Activated effector memory CD4-positive, alpha-beta T cell treated with Interleukin-2 at 50 U/mL for 16 hours (primary cell): ENCODE results near the gene PLPP4.

ENCODE experiments used
- DNase-seq: peaks from one replicate; pipeline ENCODE4 v3.0.0-alpha.2; 2020

The PLPP4 gene

DNA sequence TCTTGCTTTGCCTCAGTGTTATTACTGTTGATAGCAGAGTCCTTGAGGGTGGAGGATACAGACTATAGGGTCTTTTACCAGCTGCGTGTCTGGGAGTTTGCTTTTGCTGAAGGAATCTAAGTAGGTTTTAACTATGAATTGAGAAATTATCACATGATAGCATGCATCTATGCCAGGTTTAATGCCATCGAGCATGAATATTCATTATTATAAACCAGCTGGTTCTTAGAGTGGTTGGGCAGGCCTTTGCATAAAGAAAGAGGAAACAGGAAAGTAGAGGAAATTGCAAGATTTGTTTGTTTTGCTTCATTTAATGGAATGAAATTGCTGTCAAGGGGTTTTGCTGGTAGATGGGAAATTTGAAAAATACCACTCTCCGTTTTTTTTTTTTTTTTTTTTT is 70.7 kb downstream of the PLPP4 start:
- DNase-seq: no peak

DNA sequence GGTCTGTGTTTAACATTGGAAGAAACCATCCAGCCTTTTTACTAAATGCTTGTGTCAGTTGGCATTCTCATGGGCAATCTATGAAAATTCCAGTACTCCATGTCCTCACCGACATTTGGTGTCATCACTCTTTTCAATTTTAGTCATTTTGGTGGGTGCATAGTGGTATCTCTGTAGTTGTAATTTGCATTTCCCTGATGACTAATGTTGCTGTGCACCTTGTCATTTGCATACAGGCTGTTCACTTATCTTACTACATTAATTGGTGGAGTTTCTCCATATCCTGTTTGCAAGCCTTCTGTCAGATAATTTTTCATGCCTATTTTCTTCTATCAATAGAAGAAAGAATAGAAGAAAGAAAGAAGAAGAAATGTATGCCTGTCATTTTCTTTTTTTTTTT is 73.7 kb downstream of the PLPP4 start:
- DNase-seq: no peak

DNA sequence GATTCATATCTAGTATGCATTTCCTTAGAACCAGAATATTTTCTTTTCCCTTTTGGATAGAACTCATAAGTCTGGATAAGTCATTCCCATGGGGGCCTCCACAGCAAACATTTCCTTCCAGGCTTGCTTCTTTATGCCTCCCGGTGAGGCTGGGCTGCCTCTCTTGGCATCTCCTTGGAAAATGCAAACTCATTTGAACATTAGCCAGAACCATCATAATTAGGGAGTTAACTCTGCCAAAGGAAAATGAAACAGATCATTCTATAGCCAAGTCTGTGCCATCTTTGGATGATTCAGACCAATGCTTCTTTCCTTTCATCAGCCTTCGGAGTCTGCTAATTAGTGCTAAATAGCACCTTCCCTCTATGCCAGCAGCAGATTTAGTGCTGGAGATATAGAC is 81.1 kb downstream of the PLPP4 start:
- no peak for DNase-seq

DNA sequence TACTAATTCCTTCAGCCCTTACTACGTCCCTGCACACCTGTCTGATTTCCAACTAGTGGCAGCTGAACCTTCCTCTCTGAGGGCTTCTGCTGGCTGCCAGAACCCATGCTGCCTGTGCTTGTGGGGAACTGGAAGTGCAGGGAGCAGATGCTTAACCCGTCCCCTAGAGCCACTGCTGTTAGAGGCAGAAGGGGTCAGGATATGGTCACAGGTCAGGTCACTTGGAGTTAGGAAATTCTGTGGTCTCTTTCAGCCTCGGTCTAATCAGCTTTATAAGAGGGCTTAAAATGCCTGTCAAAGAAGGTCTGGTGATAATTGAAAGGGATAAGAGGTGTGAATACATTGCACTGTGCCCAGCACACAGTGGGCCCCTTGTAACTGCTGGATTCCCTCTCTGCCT is 82.0 kb downstream of the PLPP4 start:
- no peak for DNase-seq

DNA sequence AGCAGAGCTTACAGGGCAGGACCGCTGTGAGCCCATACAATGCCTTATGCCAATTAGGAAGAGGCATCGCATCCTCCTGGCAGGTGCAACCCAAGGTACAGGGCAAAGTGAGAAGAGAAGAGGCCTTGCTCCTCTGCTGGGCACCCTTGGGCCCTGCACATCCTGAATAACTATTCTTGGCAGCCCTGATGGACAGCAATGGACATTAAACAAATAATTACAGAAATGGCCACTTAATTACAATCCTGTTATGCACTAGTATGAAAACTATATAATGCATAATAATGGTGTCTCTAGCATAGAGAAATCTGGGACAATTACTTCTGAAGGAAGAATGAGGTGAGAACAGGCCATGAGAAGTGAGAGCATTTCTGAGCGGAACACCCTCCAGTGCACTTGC is 83.5 kb downstream of the PLPP4 start:
- DNase-seq: no peak

DNA sequence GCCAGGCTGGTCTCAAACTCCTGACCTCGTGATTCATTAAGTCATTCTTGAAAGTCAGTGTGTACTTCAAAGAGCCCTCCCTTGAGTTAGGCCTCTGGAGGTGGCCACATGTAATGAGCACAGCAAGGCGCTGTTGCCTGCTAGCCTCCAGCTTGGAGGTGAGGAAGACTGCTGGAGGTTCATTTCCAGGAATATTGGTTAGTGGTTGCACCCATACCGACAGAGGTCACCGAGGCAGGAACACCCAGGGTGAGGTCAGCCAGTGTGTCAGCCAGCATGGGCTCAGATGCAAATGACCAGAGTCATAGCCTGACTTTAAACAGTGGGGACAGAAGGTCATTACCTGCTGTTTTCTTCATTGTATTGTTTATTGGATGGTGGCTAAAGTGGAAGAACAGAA is 85.0 kb downstream of the PLPP4 start:
- no peak for DNase-seq

DNA sequence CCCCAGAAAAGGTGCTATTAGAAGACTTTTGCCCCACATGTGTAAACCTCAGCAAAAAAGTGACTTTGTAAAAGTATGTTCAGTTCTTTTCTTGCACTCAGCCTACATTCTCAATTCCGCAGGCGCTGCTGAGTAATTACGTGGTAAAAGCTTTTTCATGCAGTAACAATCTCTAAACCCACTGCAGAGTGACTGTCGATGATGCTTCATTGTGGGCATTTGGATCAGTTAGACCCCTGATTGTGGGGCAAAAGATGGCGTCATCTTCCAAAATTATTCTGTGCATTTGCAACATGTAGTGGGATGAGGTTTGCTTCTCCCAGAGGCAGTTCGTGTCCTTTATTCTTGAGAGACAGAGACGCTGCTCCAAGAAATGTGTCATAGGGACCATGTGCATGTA is 85.6 kb downstream of the PLPP4 start:
- DNase-seq: no peak

DNA sequence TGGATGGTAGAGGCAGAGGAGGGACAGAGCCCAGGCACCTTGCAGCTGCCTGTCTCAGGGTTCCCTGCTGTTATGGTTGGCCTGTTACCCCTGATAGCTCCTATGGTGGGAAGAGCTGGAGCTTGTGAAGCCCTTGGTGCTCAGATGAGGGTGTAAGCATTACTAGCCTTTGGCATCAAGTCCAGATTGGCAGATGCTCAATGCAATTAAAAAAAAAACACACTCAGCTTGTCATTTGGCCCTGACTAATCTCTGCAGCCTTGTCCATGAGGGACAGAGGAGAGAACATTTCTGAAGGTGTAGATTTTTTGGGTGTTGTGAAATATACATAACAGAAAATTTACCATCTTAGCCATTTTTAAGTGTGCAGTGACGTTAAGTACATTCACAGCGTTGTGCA is 86.3 kb downstream of the PLPP4 start:
- no peak for DNase-seq

DNA sequence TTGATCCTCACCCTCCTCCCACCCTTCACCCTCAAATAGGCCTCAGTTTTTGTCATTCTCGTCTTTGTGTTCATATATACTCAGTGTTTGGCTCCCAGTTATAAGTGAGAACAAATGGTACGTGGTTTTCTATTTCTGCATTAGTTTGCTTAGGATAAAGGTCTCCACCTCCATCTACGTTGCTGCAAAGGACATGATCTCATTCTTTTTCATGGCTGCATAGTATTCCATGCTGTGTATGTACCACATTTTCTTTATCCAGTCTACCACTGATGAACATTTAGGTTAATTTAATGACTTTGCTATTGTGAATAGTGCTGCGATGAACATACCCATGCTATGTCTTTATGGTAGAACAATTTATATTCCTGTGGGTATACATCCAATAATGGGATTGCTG is 91.2 kb downstream of the PLPP4 start:
- no peak for DNase-seq

DNA sequence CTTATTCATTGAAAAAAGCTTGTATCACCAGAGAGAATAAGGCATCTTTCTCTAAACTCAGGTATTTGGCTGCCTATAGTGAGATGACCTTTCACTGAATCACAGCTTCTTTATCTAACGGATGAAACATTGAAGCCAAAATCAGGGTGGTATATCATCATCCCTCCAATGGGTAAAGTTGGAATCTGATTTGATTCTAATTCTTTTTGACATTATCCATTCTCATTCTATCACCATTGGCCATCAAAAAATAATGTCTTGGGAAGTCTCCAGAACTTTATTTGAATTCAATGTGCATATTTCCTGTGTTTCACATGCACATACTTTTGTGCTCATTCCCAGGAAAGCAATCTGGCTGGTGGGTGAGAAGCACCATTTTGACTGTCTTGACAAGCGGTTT is 95.2 kb downstream of the PLPP4 start:
- DNase-seq: no peak

DNA sequence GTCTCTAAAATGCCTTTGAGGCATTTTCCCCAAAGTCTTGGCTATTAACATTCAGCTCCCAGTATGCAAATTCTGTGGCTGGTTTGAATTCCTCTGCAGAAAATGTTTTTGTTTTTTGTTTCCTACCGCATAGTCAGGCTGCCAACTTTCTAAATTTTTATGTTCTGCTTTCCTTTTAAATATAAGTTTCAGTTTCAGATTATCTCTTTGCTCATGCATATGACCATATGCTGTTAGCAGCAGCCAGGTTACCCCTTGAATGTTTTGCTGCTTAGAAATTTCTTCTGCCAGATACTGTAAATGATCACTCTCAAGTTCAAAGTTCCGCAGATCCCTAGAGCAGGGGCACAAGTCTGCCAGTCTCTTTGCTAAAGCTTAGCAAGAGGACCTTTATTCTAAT is 96.9 kb downstream of the PLPP4 start:
- DNase-seq: no peak

DNA sequence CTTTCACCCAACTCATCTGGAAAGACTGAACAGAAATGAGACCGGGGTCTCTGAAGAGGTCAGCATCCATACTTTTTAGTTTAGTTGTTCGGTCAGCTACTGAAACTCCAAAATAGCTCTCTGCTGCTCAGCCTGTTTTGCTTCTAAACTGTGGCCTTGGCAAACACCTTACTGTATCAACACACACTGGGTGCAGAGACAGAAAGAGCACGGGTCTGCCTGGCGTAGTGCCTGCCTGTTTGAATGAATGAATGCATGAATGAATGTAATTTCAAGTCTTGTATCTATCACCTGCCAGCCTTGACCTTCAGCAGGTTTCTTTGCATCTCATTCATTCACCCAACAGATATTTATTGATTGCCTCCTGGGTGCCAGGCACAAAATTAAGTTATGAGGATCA is 98.4 kb downstream of the PLPP4 start:
- no peak for DNase-seq

DNA sequence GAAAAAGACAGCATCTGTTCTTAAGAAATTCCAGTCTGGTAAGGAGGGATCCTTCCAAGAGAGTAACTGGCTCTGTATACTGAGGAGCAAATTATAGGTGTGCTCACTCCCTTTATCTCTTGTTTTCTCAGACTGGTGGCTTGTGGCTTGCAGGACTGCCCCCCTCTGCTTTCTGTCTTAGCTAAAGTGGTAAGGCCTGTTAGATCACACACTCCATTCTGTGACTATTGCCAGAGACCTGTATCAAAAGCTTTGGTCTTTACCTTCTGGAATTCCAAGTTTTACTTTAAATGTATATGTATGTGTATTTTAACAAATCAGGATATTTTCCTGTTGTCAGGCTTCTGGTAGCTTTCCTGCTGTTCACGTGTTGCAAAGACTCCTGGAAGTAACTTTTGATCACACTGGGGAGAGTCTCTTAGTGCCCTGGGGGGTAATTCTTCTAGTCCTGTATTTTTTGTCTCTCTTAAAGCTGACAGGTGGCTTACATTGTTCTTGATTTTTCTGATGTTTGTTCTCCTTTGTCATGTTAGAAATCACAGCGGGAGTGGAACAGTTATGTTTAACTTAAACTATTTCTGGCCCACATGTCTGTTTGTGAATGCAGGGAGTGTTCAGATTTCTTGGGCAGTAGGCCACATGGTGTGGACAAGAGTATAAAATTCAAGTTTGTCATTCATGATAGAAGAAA is 99.0 kb downstream of the PLPP4 start:
- no peak for DNase-seq

DNA sequence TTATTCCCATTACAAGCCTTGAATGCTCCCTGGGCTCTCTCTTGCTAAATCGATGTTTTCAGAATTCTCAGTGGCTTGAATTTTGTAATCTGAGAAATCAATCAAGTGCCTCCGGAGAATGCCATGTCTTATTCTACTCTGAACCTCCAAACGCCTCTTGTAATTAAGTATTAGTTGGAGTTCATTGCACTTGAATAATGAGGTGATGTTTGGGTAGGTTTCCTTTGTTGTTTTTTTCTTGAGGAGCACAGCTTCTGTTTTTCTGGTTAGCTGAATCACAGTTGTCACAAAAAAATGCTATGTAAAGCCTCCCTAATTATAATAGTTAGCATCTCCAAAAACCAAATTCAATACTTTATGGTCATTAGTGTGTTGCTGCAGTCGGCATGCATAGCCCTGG is 100.3 kb downstream of the PLPP4 start:
- no peak for DNase-seq

DNA sequence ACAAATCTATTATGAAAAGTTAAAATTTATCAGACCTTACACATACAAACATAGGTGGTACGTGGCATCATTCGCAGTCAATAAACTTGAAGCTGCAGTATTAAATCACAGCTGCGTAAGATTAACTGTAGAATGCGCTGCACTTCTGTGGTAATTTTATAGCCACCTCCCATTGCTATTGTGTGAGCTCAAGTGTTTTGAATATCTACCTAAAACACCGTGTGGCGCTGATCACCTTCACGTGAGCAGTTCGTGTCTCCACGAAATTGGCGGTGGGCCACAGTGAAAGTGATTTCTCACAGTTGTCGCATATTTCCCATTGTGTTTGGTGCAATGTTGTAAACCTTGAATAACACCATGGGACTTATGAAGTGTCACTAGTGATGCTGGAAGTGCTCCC is 102.8 kb downstream of the PLPP4 start:
- no peak for DNase-seq

DNA sequence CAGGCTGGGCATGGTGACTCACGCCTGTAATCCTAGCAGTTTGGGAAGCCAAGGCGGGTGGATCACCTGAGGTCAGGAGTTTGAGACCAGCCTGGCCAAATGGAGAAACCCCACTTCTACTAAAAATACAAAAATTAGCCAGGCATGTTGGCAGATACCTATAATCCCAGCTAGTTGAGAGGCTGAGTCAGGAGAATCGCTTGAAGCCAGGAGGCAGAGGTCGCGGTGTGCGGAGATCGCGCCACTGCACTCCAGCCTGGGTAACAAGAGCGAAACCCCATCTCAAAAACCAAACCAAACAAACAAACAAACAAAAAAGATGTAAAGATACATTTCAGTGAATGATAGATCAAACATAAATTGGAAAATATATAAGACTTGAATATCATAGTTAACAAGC is 105.9 kb downstream of the PLPP4 start:
- no peak for DNase-seq

DNA sequence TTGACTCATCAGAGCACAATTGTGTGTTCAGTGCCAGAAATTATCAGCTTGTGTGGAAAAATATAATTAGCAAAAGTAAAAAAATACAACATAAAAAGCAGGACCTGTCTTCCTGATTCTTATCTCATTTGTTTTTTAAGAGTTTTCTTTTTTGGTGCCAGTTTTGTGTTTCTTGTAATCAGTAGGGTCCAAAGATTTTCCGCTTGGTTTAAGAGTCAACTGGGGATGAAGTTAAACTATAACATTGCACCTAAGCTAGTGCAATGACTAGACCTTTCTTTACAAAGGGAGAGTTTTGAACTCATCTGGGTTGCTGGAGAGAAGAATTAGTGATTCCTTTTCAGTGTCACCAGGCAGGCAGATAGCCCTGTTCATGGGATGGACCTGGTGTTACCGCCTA is 113.4 kb downstream of the PLPP4 start:
- no peak for DNase-seq

DNA sequence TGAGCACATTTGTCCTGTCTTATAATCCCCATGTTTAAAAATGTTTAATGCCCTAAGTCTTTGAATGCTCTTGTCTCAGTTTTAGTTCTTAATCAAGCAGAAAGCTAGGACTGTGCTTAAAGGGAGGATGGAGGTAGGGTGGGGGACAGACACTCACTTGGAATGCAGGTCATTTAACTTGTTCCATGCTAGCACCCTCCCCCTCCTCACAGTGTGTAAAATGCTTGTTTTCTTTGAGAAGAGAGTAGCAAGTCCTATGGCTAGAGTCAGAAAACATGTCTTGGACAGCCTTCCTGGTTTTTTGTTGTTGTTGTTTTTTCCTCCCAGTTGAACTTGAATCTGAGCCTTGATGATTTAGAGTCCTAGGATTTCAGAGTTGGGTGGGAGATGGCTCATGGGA is 114.2 kb downstream of the PLPP4 start:
- DNase-seq: no peak

DNA sequence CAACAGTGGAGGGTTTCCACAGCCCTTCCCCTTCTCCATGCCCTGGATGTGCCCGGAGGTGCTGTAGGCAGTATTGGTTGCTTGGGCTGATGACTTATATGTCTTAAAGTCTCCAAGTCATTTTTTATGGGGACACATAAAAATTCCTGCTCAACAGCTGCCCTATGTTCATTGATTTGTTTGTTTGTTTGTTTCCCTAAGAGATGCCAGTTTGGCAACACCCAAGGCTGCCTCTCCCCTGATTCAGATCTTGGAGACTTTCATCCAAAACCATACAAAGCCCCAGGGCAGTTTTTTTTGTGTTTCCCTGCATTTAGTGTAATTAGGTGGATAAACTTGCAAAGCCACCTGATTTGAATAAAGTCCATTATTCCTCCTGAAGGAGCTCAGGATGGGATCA is 115.3 kb downstream of the PLPP4 start:
- no peak for DNase-seq

DNA sequence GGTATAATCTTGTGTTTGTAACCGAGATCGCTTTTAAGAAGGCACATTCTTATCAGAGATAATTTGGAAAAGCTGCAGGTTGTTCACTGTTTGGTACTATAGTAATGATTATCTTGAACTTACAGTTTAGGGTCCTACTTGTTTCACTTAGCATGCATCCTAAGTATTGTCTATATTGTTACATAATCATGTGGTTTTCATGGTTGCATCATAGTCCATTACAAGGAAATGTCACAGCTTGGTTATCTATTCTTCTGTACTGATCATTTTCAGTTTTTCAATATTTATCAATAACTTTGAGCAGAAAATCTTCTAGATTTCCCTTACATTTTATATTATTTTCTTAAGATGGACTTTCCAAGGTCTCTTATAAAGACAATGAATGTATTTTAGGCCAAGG is 116.3 kb downstream of the PLPP4 start:
- no peak for DNase-seq

DNA sequence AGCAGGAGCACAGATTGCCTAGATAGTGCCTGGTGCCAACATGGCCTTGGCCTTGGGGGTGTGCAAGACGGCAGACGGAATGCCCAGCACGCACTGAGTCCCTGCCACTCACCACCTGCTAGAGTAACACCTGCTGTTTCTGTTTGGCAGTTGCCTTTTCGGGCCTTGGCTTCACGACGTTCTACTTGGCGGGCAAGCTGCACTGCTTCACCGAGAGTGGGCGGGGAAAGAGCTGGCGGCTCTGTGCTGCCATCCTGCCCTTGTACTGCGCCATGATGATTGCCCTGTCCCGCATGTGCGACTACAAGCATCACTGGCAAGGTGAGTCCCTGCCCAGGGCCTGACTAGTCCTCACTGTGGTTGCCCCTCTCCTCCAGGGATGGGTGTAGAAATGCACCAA is 118.0 kb downstream of the PLPP4 start:
- DNase-seq: no peak

DNA sequence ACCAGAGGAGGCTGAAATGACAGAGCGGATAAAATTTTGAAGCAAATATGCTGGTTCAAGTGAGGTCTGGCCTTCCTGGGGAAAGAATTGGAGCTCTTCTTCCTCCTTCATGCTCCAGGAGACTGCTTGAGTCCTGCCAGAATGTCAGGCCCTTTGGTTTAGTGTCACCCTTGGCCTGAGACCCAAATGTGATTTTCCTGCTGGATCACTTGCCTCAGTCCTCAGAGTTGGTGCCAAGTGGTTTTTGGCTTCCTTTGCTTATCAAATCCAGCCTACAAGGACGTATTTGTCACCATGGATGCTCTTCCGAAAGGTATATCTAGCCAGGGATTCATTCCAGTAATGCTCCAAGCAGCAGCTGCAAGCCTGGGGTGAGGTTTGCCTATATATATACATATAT is 118.4 kb downstream of the PLPP4 start:
- DNase-seq: no peak

DNA sequence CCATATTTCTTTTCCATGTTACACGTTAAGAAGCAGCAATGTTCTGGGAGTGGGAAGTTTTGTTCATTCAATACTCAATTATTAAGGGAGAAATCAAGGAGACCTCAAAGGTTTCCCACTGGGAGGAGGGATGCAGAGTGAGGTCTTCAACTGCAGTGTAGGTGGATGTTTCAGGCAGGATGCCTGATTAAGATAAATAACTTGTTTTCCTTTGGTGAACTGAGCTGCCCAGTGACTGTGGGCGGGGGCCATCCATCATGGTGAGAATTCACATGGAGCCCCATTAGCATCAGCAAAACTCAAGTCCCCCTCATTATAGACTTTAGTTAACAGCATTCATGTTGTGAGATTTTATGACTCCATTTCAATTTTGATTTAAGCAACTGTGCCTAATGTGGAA is 121.1 kb downstream of the PLPP4 start:
- no peak for DNase-seq

DNA sequence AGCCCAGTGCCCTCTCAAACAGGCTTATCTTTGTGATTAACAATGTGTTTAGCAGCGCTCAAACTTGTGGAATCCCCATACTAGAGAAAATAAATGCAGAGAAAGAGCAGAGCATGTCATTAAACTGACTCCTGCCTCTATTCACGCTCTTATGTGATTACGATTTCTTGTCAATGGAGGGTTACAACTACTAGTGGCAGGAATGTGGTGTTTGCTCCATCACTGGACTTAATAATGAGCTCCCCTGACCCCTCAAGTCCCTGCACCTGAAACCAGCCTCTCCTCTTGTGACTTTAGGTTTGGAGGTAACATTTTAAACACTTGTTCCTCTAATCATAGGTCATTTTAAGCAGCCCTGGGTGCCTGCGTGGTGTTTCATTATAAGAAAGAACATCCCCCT is 121.9 kb downstream of the PLPP4 start:
- no peak for DNase-seq

DNA sequence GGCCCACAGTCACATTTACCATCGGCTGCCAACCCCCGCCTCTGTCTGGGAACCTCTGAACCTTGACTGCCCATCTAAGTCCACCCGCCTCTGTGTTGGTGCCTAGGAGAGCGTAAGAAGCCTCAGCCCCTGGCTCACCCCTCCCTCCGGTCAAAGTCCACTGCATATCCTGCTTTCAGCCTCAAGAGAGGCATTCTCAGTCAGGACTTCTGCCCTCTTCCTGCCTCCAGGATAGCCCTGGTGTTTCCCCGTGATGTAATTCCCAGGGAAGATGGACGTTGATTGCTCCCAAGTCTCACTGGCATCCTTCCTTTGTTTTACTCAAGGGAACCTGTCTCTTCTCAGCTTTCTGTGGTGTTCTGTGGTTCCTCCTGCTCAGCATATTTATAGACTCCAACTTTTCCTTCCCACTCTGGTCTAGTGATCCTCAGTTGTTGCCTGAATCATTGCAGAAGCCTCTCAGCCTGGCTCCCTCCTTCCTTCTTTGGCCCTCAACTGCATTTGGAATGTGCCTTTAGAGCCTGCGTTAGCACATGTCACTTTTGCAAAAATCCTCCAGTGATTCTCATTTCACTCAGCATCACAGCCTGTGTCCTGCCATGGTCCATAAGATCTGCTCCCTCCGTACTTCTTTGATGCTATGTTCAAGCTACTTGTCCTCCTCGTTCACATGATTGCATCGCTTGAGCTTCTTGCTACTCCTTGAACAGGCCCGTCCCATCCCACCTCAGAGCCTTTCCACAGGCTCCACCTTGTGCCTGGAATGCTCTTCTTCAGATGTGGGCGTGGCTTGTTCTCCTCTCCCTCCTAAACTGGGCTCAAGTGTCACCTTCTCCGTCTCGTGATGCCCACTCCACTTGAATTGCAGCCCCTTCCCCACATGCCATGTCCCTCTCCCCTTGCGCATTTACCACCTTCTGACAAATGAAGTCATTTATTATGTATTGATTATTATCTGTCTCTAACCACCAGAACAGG is 124.2 kb downstream of the PLPP4 start:
- no peak for DNase-seq
